ENCODE measurements around the gene ADGRD2. TPM values are rescaled to one million over a fixed set of nuclear protein-coding genes. Genes with fewer than 3 reads are reported as not detected.

Gene ADGRD2
- total and polyA plus RNA-seq, 2 of the 13 experiments (the other 11 are each of a cell fraction or from before 2014, with no cell fraction given) = not detected

DNA sequence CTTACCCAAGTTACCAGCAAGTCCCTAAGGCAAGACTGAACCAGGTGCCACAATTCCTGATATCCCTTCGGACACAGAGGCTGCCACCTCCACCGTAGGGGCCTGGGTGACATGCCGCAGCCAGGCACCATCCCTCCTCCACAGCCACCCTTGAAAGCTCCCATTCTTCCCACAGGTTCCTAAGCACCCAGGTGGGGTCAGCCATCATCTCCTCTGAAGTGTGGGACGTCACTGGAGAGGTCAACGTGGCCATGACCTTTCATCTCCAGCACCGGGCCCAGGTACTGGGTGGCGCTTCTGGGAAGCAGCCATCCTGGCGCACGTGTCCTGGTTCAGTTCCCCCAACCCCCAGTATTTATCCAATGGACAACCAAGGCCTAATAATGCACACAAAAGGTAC is 8.2 kb downstream of the ADGRD2 start:
- WGBS (ENCODE audit: low lambda C conversion rate) = 55% methylated on average over 6 of the region's 9 CpGs
- Histone ChIP-seq H3K27ac (ENCODE audit: extremely low read length, insufficient read depth, low read length) (no peak overlapping the region), H3K4me3 (replicated peaks in 1 of 3; ENCODE audit: insufficient read depth in 1 of 3, low read depth in 2 of 3, low read length in 3 of 3) (no peak overlapping the region), H3K9me3 (ENCODE audit: low read length) (no peaks in the 10 kb centered on the region), H3K4me2 (ENCODE audit: low read depth, low read length) (no peak overlapping the region), H2AFZ (ENCODE audit: low read length) (no peak overlapping the region), H3K9ac (ENCODE audit: insufficient read depth, low read depth, low read length) (no peak overlapping the region), H4K20me1 (ENCODE audit: insufficient read depth, low read length) (no peaks in the 10 kb centered on the region), H3K79me2 (ENCODE audit: insufficient read depth, low read length) (no peaks in the 10 kb centered on the region), H3K36me3 (replicated peaks in 1 of 2; ENCODE audit: control insufficient read depth in 1 of 2, insufficient read depth in 2 of 2, low read length in 2 of 2) (no peaks in the 10 kb centered on the region), H3K27me3 (ENCODE audit: control insufficient read depth in 1 of 2, insufficient read depth in 2 of 2, low read length in 2 of 2) (peaks cover 5% of the 10 kb centered on the region in 2 experiments; a peak in 3 of 5 replicates), H3K4me1 (ENCODE audit: insufficient read depth, low read length) (no peaks in the 10 kb centered on the region)
- TF ChIP-seq RBM39 (IDR thresholded peaks at IDR 0.05; ENCODE audit: low read depth, low read length, poor library complexity, severe bottlenecking) (no peak), YEATS2 (CRISPR knock-in tag; IDR thresholded peaks at IDR 0.05; ENCODE audit: borderline replicate concordance) (no peak), ZNF34 (CRISPR knock-in tag; IDR thresholded peaks at IDR 0.05; ENCODE audit: borderline replicate concordance) (no peak), ZNF691 (CRISPR knock-in tag; IDR thresholded peaks at IDR 0.05; ENCODE audit: borderline replicate concordance, low read depth) (no peak)
- POLR2A ChIA-PET = no interaction called here
- no peak for FAIRE-seq
- in situ Hi-C loops (cut with HindIII; ENCODE audit: extremely low pct_ligation_motif_present, low pct_unique_long_range_greater_than_20kb) = no loop called here
- no peak for ATAC-seq
- no peak for DNase-seq (ENCODE audit: low spot score)
- CTCF ChIA-PET (ENCODE audit: low intra/inter-chr PET ratio, low total read pairs) = no interaction called here
- BruUV-seq (replicated peaks) = no TSS peak
- intact Hi-C loops (cut with micrococcal nuclease; ENCODE audit: unreplicated experiment) = no loop called here

- in situ Hi-C loops (cut with HindIII; ENCODE audit: extremely low pct_ligation_motif_present, low pct_unique_long_range_greater_than_20kb) = no loop called here
- Histone ChIP-seq H3K36me3 (replicated peaks in 1 of 2; ENCODE audit: control insufficient read depth in 1 of 2, insufficient read depth in 2 of 2, low read length in 2 of 2) (no peaks in the 10 kb centered on the region), H3K4me3 (replicated peaks in 1 of 3; ENCODE audit: insufficient read depth in 1 of 3, low read depth in 2 of 3, low read length in 3 of 3) (no peak overlapping the region), H4K20me1 (ENCODE audit: insufficient read depth, low read length) (no peaks in the 10 kb centered on the region), H3K4me2 (ENCODE audit: low read depth, low read length) (no peak overlapping the region), H3K9me3 (ENCODE audit: low read length) (no peaks in the 10 kb centered on the region), H3K27me3 (ENCODE audit: control insufficient read depth in 1 of 2, insufficient read depth in 2 of 2, low read length in 2 of 2) (peaks cover 2 to 21% of the 10 kb centered on the region in 2 experiments; a peak in 3 of 5 replicates), H3K9ac (ENCODE audit: insufficient read depth, low read depth, low read length) (no peak overlapping the region), H2AFZ (ENCODE audit: low read length) (no peak overlapping the region), H3K27ac (ENCODE audit: extremely low read length, insufficient read depth, low read length) (no peak overlapping the region), H3K4me1 (ENCODE audit: insufficient read depth, low read length) (no peaks in the 10 kb centered on the region), H3K79me2 (ENCODE audit: insufficient read depth, low read length) (no peaks in the 10 kb centered on the region)
- ChIA-PET CTCF (ENCODE audit: low intra/inter-chr PET ratio, low total read pairs) (no interaction called here), POLR2A (no interaction called here)
- BruUV-seq (replicated peaks) = no TSS peak
- FAIRE-seq (no peak), ATAC-seq (no peak), DNase-seq (ENCODE audit: low spot score) (no peak)
- intact Hi-C loops (cut with micrococcal nuclease; ENCODE audit: unreplicated experiment) = no loop called here
- WGBS (ENCODE audit: low lambda C conversion rate) = 40% methylated on average over 1 of the region's 1 CpG
- no peak for TF ChIP-seq ZFP82 (CRISPR knock-in tag; IDR thresholded peaks at IDR 0.05; ENCODE audit: borderline replicate concordance)
- no peak for TF ChIP-seq ETV5 (CRISPR knock-in tag; IDR thresholded peaks at IDR 0.05; ENCODE audit: borderline replicate concordance)
- no peak for TF ChIP-seq NBN (conservative IDR thresholded peaks at IDR 0.05)
- TF ChIP-seq RFXAP (CRISPR knock-in tag; IDR thresholded peaks at IDR 0.05; ENCODE audit: borderline replicate concordance) = no peak
- no peak for TF ChIP-seq ZNF382 (CRISPR knock-in tag; IDR thresholded peaks at IDR 0.05; ENCODE audit: borderline replicate concordance)
- TF ChIP-seq PRMT3 (CRISPR knock-in tag; IDR thresholded peaks at IDR 0.05; ENCODE audit: borderline replicate concordance, low read depth) = no peak
- TF ChIP-seq ZNF580 (CRISPR knock-in tag; IDR thresholded peaks at IDR 0.05; ENCODE audit: borderline replicate concordance, low read depth) = no peak
- TF ChIP-seq KDM5B (CRISPR knock-in tag; IDR thresholded peaks at IDR 0.05; ENCODE audit: borderline replicate concordance) = no peak
- no peak for TF ChIP-seq PAWR (CRISPR knock-in tag; IDR thresholded peaks at IDR 0.05; ENCODE audit: borderline replicate concordance)
- no peak for TF ChIP-seq ZNF878 (CRISPR knock-in tag; IDR thresholded peaks at IDR 0.05)
- TF ChIP-seq ZNF678 (CRISPR knock-in tag; IDR thresholded peaks at IDR 0.05) = no peak
These were observed 12.5 kb downstream of the ADGRD2 start for GRCh38 chr9:124462739-124463138.

All from HepG2 (cell line).